ENCODE measurements around the gene SPATA21. TPM values are rescaled to one million over a fixed set of nuclear protein-coding genes. Genes with fewer than 3 reads are reported as not detected.
A peak's percentile ranks its signal among the peaks of the same experiment; 100 is the strongest.

Gene SPATA21
- total RNA-seq, 1 donor from 2014 or later: not detected

DNA sequence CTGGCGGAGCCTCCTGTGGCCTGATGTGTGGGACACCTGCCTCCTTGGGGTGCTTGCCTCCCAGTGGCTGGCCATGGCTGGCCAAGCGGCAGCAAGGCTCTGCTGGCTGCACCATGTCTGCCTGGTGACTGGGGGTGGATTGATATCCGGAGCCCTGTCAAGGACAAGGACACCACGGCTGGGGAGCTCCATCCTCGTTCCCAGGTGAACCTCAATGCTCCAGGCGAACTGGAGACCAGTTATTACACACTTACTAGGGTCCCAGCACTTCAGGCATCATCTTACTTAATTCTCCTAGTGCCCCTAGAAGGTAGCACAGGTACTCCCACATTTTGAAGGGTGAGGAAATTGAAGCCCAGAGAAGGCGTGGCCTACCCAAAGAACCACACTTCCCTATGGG, 15.2 kb downstream of the SPATA21 start:
- peaks cover 3% of the 10 kb centered on the region for H3K27me3 Mint-ChIP-seq (ENCODE audit: unreplicated experiment)
- H3K36me3 Mint-ChIP-seq (ENCODE audit: low read depth, unreplicated experiment): no peaks in the 10 kb centered on the region
- no peak overlapping the region for H3K4me3 Mint-ChIP-seq (ENCODE audit: unreplicated experiment)
- H3K27ac Mint-ChIP-seq (ENCODE audit: unreplicated experiment): no peak overlapping the region
- peaks cover 3% of the 10 kb centered on the region for H3K4me1 Mint-ChIP-seq (ENCODE audit: unreplicated experiment)
- H3K9me3 Mint-ChIP-seq (ENCODE audit: unreplicated experiment): no peaks in the 10 kb centered on the region
- DNase-seq (ENCODE audit: low spot score): no peak
- TF ChIP-seq, protein P1, sequence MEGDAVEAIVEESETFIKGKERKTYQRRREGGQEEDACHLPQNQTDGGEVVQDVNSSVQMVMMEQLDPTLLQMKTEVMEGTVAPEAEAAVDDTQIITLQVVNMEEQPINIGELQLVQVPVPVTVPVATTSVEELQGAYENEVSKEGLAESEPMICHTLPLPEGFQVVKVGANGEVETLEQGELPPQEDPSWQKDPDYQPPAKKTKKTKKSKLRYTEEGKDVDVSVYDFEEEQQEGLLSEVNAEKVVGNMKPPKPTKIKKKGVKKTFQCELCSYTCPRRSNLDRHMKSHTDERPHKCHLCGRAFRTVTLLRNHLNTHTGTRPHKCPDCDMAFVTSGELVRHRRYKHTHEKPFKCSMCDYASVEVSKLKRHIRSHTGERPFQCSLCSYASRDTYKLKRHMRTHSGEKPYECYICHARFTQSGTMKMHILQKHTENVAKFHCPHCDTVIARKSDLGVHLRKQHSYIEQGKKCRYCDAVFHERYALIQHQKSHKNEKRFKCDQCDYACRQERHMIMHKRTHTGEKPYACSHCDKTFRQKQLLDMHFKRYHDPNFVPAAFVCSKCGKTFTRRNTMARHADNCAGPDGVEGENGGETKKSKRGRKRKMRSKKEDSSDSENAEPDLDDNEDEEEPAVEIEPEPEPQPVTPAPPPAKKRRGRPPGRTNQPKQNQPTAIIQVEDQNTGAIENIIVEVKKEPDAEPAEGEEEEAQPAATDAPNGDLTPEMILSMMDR (IDR thresholded peaks at IDR 0.05; ENCODE audit: unreplicated experiment): no peak

DNA sequence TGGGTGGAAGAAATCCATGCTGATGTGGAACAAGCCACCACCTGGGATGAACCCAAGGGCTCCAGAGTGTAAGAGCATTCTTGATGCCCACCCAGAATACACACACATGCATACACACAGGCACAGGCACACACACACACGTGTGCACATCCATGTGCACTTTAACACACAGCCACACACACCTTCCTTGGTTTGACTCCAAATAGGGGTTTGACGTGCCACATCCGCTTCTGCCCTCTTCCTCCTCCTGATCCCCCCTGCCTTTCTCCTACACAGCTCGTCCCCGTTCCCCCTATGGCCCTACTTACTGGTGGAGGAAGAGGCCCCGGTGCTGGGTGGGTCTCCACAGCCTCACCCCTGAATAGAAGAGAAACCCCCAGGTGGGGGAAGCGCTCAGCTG, 16.0 kb downstream of the SPATA21 start:
- no peak overlapping the region for H3K4me3 Mint-ChIP-seq (ENCODE audit: unreplicated experiment)
- TF ChIP-seq, protein P1 (IDR thresholded peaks at IDR 0.05; ENCODE audit: unreplicated experiment): no peak
- DNase-seq (ENCODE audit: low spot score): no peak
- peaks cover 3% of the 10 kb centered on the region for H3K4me1 Mint-ChIP-seq (ENCODE audit: unreplicated experiment)
- H3K9me3 Mint-ChIP-seq (ENCODE audit: unreplicated experiment): no peaks in the 10 kb centered on the region
- peaks cover 3% of the 10 kb centered on the region for H3K27me3 Mint-ChIP-seq (ENCODE audit: unreplicated experiment)
- no peaks in the 10 kb centered on the region for H3K36me3 Mint-ChIP-seq (ENCODE audit: low read depth, unreplicated experiment)
- no peak overlapping the region for H3K27ac Mint-ChIP-seq (ENCODE audit: unreplicated experiment)

DNA sequence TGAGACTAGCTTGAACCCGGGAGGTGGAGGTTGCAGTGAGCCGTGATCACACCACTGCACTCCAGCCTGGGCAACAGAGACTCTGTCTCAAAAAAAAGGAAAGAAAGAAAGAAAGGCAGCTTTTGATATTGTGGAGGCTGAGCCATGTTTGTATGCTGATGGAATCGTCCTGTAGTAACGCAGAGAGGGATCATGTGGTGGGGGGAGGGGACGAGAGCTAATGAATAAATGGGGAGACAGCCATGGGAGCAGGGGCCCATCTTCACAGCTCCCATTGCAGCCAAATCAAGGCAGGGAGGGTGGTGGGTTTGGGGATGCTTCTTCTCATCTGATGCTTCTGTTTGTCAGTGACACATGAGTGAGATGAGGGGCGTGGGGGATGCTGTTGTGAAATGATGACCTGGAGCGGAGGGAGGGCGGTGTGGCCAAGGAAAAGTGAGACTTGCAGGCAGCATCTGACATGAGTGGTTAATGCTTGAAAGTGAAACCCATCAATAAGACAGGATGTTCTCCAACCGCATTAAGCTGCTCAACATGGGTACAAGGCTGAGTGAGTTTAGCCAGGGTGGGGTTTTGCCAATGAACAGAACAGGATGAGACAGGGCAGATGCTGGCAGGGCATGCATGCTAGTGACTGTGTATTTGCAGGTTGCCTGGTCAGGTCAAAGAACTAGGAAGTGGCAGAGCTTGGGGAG, 16.7 kb downstream of the SPATA21 start:
- TF ChIP-seq, protein P1 (IDR thresholded peaks at IDR 0.05; ENCODE audit: unreplicated experiment): no peak
- no peaks in the 10 kb centered on the region for H3K36me3 Mint-ChIP-seq (ENCODE audit: low read depth, unreplicated experiment)
- H3K4me3 Mint-ChIP-seq (ENCODE audit: unreplicated experiment): no peak overlapping the region
- peaks cover 3% of the 10 kb centered on the region for H3K4me1 Mint-ChIP-seq (ENCODE audit: unreplicated experiment)
- H3K27me3 Mint-ChIP-seq (ENCODE audit: unreplicated experiment): peaks cover 3% of the 10 kb centered on the region
- H3K9me3 Mint-ChIP-seq (ENCODE audit: unreplicated experiment): no peaks in the 10 kb centered on the region
- H3K27ac Mint-ChIP-seq (ENCODE audit: unreplicated experiment): peak overlapping the region; percentile 16
- no peak for DNase-seq (ENCODE audit: low spot score)

DNA sequence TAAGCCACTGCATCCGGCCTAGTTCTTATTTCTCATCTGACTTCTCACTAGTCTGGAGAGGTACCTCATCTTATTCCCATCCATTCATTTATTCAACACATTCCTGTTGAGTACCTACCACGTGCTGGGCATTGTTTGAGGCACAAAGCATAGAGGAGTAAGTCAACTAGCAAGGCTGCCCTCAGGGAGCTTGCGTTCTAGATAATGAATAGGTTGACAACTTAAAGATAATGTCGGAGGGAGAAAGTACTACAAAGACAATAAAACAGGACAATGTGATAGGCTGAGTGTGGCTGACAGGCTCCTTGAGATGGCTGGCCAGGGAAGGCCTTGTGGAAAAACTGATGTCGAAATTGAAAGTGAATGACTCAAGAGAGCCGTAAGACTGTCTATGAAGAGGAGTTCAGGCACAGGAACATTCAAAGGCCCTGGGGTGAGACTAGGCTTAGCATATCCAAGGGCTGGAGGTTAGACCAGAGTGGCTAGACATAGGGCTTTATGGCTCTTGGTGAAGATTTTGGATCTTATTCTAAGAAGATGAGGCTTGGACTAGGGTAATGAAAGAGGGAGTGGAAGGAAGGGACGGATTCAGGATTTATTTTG, 18.3 kb downstream of the SPATA21 start:
- H3K4me3 Mint-ChIP-seq (ENCODE audit: unreplicated experiment): no peak overlapping the region
- peaks cover 3% of the 10 kb centered on the region for H3K4me1 Mint-ChIP-seq (ENCODE audit: unreplicated experiment)
- H3K36me3 Mint-ChIP-seq (ENCODE audit: low read depth, unreplicated experiment): no peaks in the 10 kb centered on the region
- peak overlapping the region; percentile 11 for H3K27ac Mint-ChIP-seq (ENCODE audit: unreplicated experiment)
- H3K9me3 Mint-ChIP-seq (ENCODE audit: unreplicated experiment): no peaks in the 10 kb centered on the region
- peaks cover 3% of the 10 kb centered on the region for H3K27me3 Mint-ChIP-seq (ENCODE audit: unreplicated experiment)
- no peak for DNase-seq (ENCODE audit: low spot score)
- TF ChIP-seq, protein P1 (IDR thresholded peaks at IDR 0.05; ENCODE audit: unreplicated experiment): no peak

DNA sequence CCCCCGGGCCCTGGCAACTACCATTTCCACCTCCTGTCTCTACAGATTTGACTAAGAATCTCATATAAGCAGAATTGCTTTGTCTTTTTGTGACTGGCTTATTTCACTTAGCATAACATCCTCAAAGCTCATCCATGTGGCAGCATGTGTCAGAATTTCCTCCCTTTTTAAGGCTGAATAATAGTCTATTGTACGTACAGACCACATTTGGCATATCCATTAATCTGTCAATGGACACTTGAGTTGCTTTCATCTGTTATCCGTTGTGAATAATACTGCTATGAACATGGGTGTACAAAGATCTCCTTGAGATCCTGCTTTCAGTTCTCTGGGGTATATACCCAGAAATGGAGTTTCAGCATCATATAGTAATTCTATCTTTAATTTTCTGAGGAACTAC, 24.0 kb downstream of the SPATA21 start:
- Mint-ChIP-seq H3K27ac (ENCODE audit: unreplicated experiment) (no peak overlapping the region), H3K9me3 (ENCODE audit: unreplicated experiment) (no peaks in the 10 kb centered on the region), H3K4me1 (ENCODE audit: unreplicated experiment) (no peaks in the 10 kb centered on the region), H3K4me3 (ENCODE audit: unreplicated experiment) (no peak overlapping the region), H3K27me3 (ENCODE audit: unreplicated experiment) (peaks cover 3% of the 10 kb centered on the region), H3K36me3 (ENCODE audit: low read depth, unreplicated experiment) (no peaks in the 10 kb centered on the region)
- no peak for DNase-seq (ENCODE audit: low spot score)
- TF ChIP-seq, protein P1 (IDR thresholded peaks at IDR 0.05; ENCODE audit: unreplicated experiment): no peak

Measured in endothelial cell (in vitro differentiated cells).